Stimulated activated CD4-positive, alpha-beta T cell treated with anti-CD3 and anti-CD28 coated beads, Interleukin-15, amount 100 ng/mL, for 1 hour (primary cell): ENCODE data around the gene TMEM131L.

Experiments
- DNase-seq, 2 donors: peaks; one replicate each; pipeline ENCODE4 v3.0.0-alpha.2; 2020; ENCODE audit warnings: low read depth in 1 of 2, low spot score in 1 of 2

Gene TMEM131L

DNA sequence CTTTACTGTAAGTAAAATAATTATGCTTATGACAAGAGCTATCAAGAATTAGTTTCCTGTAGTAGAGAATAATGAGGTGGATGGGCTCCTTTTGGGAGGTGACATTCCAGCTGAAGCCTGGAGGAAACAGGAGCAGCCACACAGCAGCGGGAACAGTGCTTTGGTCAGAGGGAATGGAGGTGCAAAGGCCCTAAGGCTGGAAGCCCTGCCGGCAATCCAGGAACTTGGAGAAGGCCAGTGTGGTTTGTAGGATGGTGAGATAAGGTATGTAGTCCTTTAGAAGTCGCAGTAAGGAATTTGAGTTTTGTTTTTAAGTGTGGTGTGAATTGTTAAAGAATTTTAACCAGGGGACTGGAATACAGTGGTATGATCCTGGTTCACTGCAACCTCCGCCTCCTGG, 8.1 kb downstream of the TMEM131L start:
- DNase-seq, result no peak

DNA sequence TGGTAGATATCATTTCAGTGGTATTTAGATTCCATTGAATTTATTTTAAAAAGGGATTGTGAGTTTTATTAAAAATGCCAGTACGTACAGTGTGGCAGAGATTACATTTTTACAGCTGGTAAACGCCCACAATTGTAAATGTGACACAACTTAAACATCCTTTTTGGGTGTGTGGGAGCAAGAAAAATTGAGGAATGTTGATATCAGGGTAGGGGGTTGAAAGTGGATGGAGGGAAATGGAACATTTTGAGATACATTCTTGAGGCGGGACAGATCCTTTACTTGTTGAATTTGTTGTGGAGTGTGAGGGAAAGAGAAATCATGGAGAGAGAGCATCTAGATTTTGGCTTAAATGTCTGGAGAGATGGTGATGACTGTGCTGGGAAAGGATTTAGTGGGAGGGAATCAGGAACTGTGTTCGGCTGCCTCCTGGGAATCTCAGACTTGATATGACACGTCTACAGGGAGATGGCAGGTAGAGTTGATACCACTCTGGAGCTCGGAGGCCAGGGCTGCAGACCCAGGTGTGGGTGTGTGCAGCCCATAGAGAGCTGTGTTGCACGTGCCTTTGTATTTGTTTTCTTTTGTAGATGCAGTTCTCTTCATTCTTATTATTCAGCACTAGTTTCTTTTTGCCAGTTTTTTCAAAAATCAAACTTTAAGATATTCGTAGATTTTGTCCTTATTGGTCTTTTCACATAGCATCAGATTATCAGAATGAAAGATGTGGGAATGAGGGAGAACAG, 10.8 kb downstream of the TMEM131L start:
- DNase-seq, result no peak

DNA sequence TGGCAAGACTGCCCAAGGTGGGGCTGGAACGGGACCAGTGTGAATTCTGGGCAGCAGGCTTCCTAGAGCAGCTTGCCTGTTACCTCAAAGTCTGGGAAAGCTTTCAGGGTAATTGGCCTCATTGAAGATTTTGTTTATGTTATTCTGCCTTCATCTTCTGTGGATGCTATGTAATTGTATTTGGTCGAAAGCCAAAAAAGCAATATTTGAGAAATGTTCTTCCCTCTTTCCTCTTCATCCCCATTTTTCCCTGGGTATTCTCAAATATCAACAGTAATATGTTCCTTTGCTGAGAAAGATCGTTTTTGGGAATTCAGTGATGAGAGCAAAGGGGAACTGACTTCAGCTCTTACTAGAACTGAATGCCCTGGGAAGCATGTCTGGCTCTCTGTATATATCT, 12.9 kb downstream of the TMEM131L start:
- no peak for DNase-seq

DNA sequence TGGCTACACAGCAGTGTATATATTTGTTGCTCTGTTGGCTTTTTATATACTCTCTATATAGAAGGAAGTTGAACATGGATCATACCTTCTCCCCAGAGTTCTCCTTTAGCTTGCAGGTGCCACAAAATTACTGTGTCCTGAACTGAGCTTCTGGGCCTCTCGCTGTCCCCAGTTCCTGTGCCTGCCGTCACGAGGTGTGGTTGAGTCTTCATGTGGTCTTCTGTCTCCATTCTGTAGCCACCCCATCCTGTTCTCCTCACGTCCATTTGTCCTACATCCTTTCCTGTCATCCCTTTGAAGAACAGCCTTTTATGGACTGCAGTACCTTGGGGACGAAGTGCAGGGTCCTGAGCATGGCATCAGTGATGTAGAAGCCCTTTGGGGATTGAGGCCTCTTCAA, 14.5 kb downstream of the TMEM131L start:
- no peak for DNase-seq

DNA sequence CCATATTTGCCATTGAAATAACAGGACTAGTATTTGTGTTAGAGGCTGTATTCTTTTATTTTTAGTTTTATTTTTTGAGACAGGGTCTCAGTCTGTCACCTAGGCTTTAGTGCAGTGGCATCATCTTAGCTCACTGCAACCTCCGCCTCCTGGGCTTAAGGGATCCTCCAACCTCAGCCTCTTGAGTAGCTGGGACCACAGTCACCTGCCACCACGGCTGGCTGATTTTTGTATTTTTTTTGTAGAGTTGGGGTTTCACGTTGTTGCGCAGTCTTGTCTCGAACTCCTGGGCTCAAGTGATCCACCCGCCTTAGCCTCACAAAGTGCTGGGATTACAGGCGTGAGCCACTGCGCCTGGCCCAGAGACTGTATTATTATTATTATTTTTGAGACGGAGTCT, 15.3 kb downstream of the TMEM131L start:
- no peak for DNase-seq

DNA sequence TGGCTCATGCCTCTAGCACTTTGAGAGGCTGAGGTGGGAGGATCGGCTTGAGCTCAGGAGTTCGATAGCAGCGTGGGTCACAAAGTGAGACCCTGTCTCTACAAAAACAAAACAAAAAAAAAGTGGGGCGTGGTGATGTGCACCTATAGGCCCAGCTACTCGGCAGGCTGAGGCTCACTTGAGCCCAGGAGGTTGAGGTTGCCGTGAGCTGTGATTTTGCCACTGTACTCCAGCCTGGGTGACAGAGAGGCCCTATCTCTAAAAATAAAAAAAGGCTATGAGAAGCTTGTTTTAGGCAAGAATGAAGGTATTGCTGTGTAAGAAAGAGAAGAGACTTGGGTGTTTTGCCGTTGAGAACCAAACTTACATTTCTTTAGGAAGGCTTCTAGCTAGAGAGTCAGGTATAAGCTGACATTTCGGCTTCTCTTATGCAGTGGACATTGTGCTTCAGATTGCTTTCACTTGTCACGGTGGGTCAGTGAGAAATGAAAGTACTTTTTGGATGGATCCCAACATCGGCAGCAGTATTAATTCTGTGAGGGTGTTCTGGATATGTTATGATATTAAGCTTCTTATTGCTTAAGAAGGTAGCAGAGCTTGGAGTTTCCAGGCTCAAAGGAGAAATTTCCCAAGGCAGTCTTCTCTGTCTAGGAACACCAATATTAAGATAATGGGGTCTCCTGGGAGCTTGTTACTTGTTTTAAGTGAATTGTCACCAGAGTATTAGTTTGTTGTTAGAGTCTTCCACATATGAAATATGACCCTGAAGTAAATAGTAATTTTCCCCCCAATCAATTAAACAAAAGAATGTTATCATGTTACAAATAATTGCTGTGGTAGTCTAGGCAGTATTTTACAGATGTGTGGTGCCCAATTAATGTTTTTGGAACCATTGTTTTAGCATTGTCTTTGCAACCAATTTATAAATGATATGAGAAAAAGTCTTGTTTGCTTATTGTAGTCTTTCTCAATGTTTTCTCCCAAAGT, 17.6 kb downstream of the TMEM131L start:
- no peak for DNase-seq

DNA sequence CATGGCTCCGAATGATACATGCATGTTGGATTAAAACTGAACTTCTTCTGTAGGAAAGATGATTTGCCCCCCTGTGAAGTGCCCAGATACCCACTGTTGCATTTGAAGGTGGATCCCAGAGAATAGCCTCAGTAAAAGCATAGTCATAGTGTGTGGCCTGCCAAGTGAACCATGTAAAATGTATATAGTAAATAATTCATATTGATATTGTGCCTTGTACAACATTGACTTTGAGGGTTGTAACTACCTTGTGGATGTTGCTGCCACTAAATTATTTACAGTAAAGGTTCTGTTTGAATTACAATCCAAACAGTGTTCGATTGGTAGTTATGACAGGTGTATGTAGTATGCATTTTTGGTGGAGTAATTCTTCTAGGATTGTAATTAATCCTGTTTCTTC, 19.2 kb downstream of the TMEM131L start:
- no peak for DNase-seq

DNA sequence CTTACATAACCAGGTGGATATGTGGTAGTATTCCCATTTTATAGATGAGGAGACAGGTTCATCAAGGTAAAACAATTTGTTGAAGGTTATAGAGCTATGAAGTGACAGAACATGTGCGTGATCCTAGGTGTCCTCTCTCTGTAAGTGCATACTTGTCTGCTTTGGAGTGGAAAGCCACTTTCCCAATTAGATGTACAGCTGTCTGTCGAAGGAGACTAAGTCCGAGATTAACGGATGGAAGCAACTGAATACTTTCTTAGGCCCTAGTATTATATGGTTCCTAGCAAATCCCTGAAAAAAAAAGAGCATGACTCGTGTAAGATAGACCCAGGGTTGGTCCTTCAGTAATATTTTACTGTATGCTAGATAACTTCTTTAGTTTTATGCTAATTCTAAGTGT, 19.7 kb downstream of the TMEM131L start:
- no peak for DNase-seq

DNA sequence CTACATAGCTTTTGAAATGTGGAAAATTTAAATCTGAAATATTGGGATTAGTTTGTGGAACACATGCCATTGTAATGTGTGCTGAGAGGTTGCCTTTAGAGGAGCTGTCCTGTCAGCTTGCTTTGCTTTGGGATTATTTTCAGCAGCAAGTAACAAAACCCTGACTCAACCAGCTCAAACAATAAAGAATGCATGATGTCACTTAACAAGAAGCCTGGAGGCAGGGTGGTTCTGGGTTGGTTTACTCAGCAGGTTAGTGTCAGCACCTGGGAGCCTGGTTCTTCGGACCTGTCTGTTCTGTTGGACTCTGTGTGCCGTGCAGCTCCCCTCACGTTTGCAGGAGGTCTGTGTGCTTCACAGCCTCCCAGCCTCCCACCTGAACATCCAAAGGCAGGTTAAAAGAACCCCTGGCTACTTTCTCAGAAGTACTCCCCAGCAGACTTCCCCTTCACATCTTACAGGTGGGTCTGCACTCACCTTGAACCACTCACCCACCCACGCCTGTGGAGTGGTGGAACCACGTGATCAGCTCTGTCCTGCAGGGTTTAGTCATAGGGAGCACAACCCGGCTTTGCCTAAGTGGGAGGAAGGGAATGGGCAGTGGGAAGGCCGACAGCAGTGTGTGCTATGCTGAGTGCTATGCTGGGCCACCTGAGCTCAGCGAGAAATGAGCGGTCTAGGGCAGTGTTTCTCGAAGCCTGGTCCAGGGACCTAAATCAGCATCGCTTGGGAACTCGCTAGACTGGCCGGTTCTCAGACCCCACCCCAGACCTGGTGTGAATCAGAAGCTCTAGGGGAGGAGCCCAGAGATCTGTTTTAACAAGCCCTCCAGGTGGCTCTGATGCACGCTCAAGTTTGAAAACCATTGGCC, 20.4 kb downstream of the TMEM131L start:
- no peak for DNase-seq

DNA sequence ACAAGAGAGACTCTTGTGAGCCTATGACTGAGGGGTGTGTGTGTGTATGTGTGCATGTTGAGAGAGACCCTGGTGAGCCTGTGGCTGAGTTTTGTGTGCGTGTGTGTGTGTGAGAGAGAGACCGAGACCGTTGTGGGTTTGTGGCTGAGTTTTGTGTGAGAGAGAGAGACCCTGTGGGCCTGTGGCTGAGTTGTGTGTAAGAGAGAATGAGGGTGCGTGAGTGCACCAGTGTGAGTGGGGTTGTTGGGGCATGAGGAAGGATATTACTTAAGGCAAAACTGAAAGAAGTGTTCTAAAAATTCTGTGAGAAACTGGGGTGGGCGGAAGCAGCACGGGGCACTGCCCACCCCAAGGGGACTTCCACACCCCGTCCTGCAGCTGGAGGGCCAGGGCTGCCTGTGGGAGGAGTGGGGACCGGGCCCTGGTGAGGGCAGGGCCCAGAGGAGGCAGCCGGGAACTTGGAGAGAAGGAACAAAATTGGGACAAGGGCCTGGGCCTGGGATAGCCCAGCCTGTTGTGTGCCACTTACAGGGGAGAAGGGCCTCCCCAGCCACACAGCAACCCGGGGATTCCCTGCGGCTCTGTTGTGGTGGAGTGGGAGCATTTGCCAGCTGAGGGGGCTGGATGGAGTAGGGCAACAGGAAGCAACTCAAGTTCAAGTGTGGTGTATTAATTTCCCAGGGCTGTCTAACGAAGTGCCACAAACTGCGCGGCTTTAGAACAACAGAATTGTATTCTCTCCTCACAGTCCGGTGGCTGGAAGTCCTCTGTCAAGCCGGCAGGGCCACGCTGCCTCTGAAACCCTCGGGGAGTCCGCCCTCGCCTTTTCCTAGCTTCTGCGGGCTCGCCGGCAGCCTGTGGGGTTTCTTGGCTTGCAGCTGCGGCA, 22.1 kb downstream of the TMEM131L start:
- DNase-seq, result peak; percentile 34 to 64

DNA sequence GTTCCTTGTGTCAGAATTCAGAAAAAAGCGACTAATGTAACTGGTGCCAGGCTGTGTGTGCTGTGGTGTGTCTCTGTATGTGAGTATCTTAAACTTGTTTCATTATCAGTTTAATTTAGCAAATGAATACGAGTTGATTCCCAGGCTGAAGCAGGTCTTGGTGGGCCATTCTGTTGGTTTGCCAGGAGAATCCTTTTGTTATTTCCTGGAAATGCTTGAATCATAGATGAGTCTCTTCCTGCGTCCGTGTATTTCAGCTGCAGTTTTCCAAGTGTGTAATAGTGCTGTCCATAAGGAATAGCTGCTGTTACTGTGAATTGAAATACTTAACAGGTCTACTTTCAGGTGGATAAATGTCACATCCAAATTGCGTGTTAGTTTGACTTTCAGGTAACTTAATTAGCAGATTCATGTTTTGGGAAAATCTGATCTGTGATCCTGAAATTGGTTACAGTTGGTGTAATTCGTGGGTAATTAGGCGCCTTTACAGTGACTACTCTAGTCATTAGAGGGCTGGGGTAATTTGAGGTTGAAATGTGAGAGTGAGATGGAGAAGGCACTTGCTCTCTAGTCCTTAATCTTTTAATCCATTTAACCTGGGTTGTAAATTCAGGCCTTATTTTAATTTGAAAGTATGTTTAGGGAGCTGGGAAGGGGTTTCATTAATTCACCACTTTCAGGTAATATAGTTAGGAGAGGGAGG, 23.8 kb downstream of the TMEM131L start:
- DNase-seq, result no peak

DNA sequence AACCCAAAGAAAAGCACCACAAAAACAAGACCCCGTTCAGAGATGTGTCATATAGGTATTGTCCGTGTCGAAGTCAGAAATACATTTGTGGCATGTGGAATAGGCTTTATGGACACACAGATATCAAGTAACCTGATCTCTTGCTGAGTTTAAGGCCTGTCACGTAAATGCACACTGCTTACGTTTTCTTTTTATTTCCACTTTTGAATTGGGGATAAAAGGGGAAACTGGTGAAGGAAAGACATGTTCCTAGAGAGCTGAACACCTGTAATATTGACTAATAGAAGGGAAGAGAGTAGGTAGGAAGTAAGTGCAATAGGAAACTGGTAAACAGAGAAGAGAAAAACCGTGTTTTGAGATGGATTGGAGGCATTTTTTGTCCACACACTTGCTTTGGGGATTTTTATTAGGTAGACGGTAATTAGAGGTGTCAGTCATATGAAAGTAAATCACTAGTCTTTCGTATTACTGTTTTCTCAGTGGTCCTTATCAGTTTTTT, 24.9 kb downstream of the TMEM131L start:
- DNase-seq, result no peak

DNA sequence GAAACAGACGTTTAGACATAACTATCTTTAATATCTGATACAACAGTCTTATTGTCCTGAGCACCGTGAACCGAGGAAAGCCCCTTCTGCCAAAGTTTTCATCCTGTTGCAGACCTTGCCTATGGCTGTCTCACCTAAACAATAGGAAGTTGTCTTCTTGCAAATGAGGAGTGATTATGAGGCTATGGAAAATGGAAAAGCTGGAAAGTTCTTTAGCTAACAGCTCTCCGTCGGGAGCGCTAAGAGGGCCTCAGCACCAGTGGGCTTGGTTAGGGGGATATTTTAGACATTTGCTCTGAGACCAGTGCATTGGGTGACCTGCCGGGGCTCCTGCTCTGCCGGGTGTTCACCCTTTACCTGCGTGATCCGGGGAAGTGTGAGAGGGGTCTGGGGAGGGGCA, 28.4 kb downstream of the TMEM131L start:
- DNase-seq, result no peak

DNA sequence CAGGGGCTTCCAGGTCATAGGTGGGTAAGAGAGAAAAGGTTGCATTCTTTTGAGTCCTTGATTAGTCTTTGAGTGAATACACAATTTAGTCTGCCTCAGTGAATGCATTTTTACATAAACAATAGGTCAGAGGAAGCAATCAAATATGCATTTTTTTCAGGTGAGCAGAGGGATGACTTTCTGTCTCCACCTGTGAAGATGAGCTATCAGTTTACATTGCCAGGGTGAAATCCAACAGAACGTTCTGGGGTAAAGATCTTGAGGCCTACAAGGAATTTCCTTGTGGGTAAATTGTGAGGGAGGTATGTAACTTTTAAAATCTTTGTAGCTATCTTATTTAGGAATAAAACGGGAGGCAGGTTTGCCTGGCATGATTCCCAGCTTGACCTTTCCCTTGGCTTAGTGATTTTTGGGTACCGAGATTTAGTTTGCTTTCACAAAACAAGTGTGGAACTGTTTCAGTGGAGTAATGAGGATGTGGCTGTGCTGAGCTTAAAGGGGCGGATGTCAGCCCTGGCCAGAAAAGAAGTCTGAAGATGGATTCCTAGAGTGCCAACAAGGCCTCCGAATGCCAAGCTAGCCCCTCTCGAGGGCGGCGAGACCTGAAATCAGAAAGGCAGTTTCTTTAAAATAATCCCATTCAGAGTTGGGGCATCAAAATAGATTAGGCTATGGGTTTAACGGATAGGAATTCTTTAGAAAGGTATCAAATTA, 29.5 kb downstream of the TMEM131L start:
- no peak for DNase-seq

DNA sequence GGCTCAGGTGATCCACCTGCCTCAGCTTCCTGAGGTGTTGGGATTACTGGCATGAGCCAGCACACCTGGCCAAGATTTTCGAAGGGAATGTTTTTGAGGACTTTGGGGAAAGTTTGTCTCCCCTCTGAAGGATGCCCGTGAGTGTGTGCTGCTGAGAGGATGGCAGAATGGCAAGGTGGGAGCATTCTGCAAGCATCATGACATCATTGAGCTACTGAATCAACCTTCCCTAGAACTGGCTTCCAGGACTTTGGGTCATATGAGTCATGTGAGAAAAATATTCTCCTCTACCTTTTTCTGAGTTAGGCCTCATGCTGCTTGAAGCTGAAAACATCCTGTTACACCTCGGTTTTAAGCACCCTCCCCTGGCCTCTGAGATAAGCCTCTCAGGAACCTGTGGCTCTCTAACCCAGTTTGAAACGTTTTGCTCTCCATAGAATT, 31.0 kb downstream of the TMEM131L start:
- peak in 1 of 2 donors; percentile 32 for DNase-seq

DNA sequence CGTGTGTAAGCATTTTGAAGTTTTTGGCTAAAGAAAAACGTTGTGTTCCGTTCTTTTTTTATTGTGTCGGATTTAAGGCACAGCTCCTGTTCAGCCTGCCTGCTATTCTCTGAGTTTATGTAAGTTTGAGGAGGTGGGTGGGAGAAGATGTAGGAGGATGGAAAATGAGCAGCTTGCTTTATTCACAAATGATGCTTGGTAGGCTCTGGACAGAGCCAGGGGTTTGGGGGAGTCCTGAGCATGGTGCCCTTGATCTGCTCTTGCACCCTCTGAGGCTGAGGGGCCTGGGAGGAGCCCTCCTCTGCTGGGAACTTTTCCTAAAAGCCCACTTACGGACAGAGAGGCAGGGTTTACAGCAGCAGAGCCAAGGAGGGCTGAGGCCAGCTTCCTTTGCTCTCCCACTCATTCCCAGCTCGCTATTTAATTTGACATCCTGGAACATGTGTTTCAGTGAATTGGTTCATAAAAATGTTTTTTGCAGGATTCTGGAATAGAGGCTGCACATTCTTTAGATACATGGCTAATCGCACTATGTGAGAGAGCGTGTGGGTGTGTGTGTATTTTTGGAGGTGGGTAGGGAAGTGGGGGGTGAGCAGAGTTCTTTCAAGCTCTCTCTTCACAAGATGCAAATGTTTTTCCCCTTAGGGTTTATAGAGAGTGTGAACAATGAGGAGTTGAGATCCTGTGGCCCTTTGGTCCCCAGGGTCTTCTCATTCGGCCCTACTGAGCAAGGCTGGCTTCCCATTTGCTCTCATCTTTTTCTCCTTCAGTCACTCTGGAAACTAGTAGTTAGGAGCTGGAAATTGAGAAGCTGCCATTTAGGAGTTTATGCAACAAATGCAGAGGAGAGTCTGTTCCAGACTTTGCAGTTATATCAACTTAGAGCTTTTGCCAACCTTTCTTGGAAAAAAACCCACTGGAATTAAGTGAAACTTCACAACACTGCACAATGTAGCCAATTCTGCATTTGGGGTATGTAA, 32.1 kb downstream of the TMEM131L start:
- no peak for DNase-seq

DNA sequence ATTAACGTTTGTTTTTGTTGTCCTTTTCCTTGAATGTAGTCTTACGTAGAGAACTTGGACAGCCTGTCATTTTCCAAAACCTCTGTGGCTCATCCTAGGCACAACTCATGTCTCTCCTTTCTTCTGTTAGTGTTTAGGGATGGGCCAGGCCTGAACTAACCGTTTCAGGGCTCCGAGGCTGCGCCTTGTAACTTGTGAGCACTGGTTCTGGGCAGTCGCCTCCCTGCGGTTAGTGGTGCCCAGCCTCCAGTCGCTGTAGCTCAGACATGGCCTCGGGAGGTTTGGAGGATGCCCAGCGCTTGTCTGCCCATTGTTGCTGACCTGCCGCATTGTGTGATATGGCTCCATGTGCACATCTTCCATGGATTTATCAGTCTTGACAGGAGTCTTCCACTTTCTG, 32.8 kb downstream of the TMEM131L start:
- DNase-seq, result no peak

DNA sequence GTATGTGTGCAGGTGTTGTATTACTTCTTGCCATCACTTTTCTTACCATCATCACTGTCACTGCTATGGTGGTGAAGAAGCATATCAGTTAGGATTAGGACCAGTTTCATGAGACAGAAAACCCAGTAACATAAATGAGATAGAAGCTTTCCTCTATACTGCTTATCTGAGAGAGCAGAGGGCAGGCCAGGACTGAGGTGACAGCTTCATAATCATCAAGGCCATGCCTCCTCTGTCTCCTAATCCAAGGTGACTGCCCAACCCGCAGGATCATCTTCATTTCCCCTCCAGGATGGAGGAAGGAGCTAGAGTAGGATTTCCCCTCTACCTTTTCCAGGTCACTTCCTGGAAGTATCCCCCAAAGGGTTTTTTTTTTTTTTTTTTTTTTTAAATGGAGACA, 35.4 kb downstream of the TMEM131L start:
- no peak for DNase-seq
